H1 (cell line): Measurements from ENCODE around the gene CX3CR1. TPM values are rescaled to one million over a fixed set of nuclear protein-coding genes. Genes with fewer than 3 reads are reported as not detected.

Experiments used
- CTCF ChIA-PET: fragments of 300-600 bp; sonication (Branson Sonifier 250); formaldehyde crosslinking; loops from one replicate; lab custom pipeline; 2021; ENCODE audit not compliant: partially characterized antibody; lab: Charles Lee
- POLR2A ChIA-PET: fragments of 300-600 bp; sonication (Branson Sonifier 250); formaldehyde crosslinking; loops from one replicate; lab custom pipeline; 2021; ENCODE audit warnings: inconsistent platforms; ENCODE audit not compliant: partially characterized antibody; lab: Charles Lee
- DNase-seq, 2 experiments: peaks; one replicate each; pipeline versions ENCODE4 v3.0.0 to v3.0.0-alpha.2; 2010 to 2022; ENCODE audit warnings: low spot score in 2 of 2, low read depth in 1 of 2, mixed read lengths in 1 of 2
- FAIRE-seq: peaks from 2 replicates; lab custom pipeline; 2011; peaks lifted over from hg19 to GRCh38; lab: Jason Lieb, UNC
- H2AFZ ChIP-seq: 2 replicates; pipeline ENCODE4 v1.8.1; 2012; ENCODE audit warnings: low read length, inconsistent platforms
- H2AK5ac ChIP-seq: 2 replicates; pipeline ENCODE4 v1.6.1; 2013; ENCODE audit warnings: low read depth, low read length
- H2BK120ac ChIP-seq: replicated peaks from 2 replicates; pipeline ENCODE3; 2013; ENCODE audit warnings: low read depth, low read length, inconsistent platforms
- H2BK12ac ChIP-seq: 2 replicates; pipeline ENCODE4 v1.6.1; 2013; ENCODE audit warnings: low read depth, low read length
- H2BK15ac ChIP-seq: 2 replicates; pipeline ENCODE4 v1.6.1; 2013; ENCODE audit warnings: low read length
- H2BK20ac ChIP-seq: 2 replicates; pipeline ENCODE4 v1.6.1; 2013; ENCODE audit warnings: low read length
- H2BK5ac ChIP-seq: 2 replicates; pipeline ENCODE4 v1.6.1; 2013; ENCODE audit warnings: low read depth, low read length
- H3K14ac ChIP-seq: 2 replicates; pipeline ENCODE4 v1.6.1; 2013; ENCODE audit warnings: inconsistent platforms; ENCODE audit not compliant: insufficient read length
- H3K18ac ChIP-seq: 2 replicates; pipeline ENCODE4 v1.6.1; 2013; ENCODE audit warnings: low read length; ENCODE audit errors: extremely low read depth
- H3K23ac ChIP-seq: 2 replicates; pipeline ENCODE4 v1.6.1; 2013; ENCODE audit warnings: inconsistent platforms; ENCODE audit not compliant: insufficient read length
- H3K23me2 ChIP-seq: 2 replicates; pipeline ENCODE4 v1.6.1; 2013; ENCODE audit warnings: low read depth, low read length
- H3K27ac ChIP-seq: 2 replicates; pipeline ENCODE4 v1.6.1; 2011; ENCODE audit warnings: low read depth, low read length, inconsistent platforms
- H3K27me3 ChIP-seq, 4 experiments: replicated peaks in 1 of 4; 1 replicate in 1 of 4; 2 replicates in 3 of 4; pipeline versions ENCODE4 v1.6.1 to v1.8.1; 2011 to 2013; ENCODE audit warnings: low read length in 3 of 4, mild to moderate bottlenecking in 3 of 4, inconsistent platforms in 2 of 4, mixed read lengths in 2 of 4, moderate library complexity in 1 of 4; ENCODE audit not compliant: control insufficient read depth in 3 of 4, insufficient read depth in 3 of 4; ENCODE audit errors: extremely low read depth in 1 of 4
- H3K36me3 ChIP-seq, 4 experiments: 2 replicates each; pipeline versions ENCODE4 v1.6.1 to v1.8.1; 2011 to 2013; ENCODE audit warnings: mild to moderate bottlenecking in 4 of 4, low read length in 3 of 4, moderate library complexity in 2 of 4, control low read depth in 1 of 4, inconsistent platforms in 1 of 4; ENCODE audit not compliant: insufficient read depth in 4 of 4, control insufficient read depth in 2 of 4
- H3K4ac ChIP-seq: replicated peaks from 2 replicates; pipeline ENCODE3; 2013; ENCODE audit warnings: low read length, low read depth, mixed read lengths, inconsistent platforms; ENCODE audit not compliant: insufficient read length
- H3K4me1 ChIP-seq, 4 experiments: replicated peaks in 1 of 4; 1 replicate in 1 of 4; 2 replicates in 3 of 4; pipeline versions ENCODE4 v1.6.1 to v1.8.1; 2011 to 2013; ENCODE audit warnings: low read length in 3 of 4, inconsistent platforms in 2 of 4, mixed read lengths in 1 of 4; ENCODE audit not compliant: insufficient read depth in 4 of 4, control insufficient read depth in 3 of 4
- H3K4me2 ChIP-seq, 2 experiments: 2 replicates each; pipeline versions ENCODE4 v1.6.1 to v1.8.1; 2011 to 2013; ENCODE audit warnings: low read depth in 2 of 2, low read length in 2 of 2, control low read depth in 1 of 2, inconsistent platforms in 1 of 2, mild to moderate bottlenecking in 1 of 2; ENCODE audit not compliant: insufficient read depth in 1 of 2
- H3K4me3 ChIP-seq, 4 experiments: fragments of 200-600, 300-600 bp in 1 of 4; sonication (generic), shearing (Covaris generic), sonication (Bioruptor Twin) in 1 of 4; 2 replicates each; pipeline versions ENCODE4 v1.5.1 to v1.8.1; 2011 to 2016; ENCODE audit warnings: low read length in 4 of 4, low read depth in 3 of 4, control low read depth in 2 of 4, inconsistent platforms in 2 of 4, mild to moderate bottlenecking in 2 of 4, mixed read lengths in 1 of 4, moderate library complexity in 1 of 4; ENCODE audit not compliant: insufficient read depth in 2 of 4; ENCODE audit errors: extremely low read depth in 1 of 4
- H3K56ac ChIP-seq: replicated peaks from 2 replicates; pipeline ENCODE3; 2013; ENCODE audit warnings: low read depth, mild to moderate bottlenecking, mixed read lengths, low read length, inconsistent platforms; ENCODE audit not compliant: insufficient read length
- H3K79me1 ChIP-seq: 2 replicates; pipeline ENCODE4 v1.6.1; 2013; ENCODE audit warnings: low read depth, low read length, control low read depth
- H3K79me2 ChIP-seq, 2 experiments: 2 replicates each; pipeline versions ENCODE4 v1.6.1 to v1.8.1; 2012 to 2013; ENCODE audit warnings: low read length in 2 of 2, mild to moderate bottlenecking in 2 of 2, inconsistent platforms in 1 of 2; ENCODE audit not compliant: insufficient read depth in 2 of 2, control insufficient read depth in 1 of 2
- H3K9ac ChIP-seq, 4 experiments: replicated peaks in 1 of 4; 1 replicate in 1 of 4; 2 replicates in 3 of 4; pipeline versions ENCODE4 v1.6.1 to v1.8.1; 2011 to 2013; ENCODE audit warnings: low read depth in 3 of 4, low read length in 3 of 4, control low read depth in 2 of 4, mild to moderate bottlenecking in 2 of 4, moderate library complexity in 2 of 4, inconsistent platforms in 1 of 4; ENCODE audit errors: extremely low read depth in 1 of 4
- H3K9me3 ChIP-seq, 2 experiments: 2 replicates each; pipeline versions ENCODE4 v1.6.1 to v1.8.1; 2012 to 2013; ENCODE audit warnings: mild to moderate bottlenecking in 2 of 2, moderate library complexity in 2 of 2, control low read depth in 1 of 2, inconsistent platforms in 1 of 2, low read depth in 1 of 2, low read length in 1 of 2, mixed read lengths in 1 of 2; ENCODE audit not compliant: insufficient read depth in 2 of 2
- H4K20me1 ChIP-seq, 2 experiments: replicated peaks in 1 of 2; 2 replicates each; pipeline versions ENCODE3 to v1.8.1; 2011 to 2013; ENCODE audit warnings: inconsistent platforms in 2 of 2, low read length in 2 of 2, mild to moderate bottlenecking in 1 of 2; ENCODE audit not compliant: insufficient read depth in 2 of 2, control insufficient read depth in 1 of 2
- H4K5ac ChIP-seq: 2 replicates; pipeline ENCODE4 v1.6.1; 2013; ENCODE audit warnings: low read length, low read depth, mixed read lengths, inconsistent platforms; ENCODE audit not compliant: insufficient read length
- H4K8ac ChIP-seq: 2 replicates; pipeline ENCODE4 v1.8.0; 2013; ENCODE audit warnings: mild to moderate bottlenecking, moderate library complexity, low read length, inconsistent platforms; ENCODE audit not compliant: insufficient read depth; ENCODE audit errors: extremely low read depth
- H4K91ac ChIP-seq: replicated peaks from 2 replicates; pipeline ENCODE3; 2013; ENCODE audit warnings: low read length, mixed read lengths, inconsistent platforms; ENCODE audit not compliant: insufficient read length
- ATF3 ChIP-seq: IDR thresholded peaks from 2 replicates; pipeline ENCODE4 v1.6.1; 2011; ENCODE audit warnings: low read depth, mild to moderate bottlenecking, low read length; ENCODE audit not compliant: insufficient read depth
- CTCF ChIP-seq, 3 experiments: IDR thresholded peaks; 1 replicate in 2 of 3; 2 replicates in 1 of 3; pipeline versions ENCODE4 v1.5.1 to v1.6.1; 2011; ENCODE audit warnings: low read length in 3 of 3, mild to moderate bottlenecking in 3 of 3, inconsistent platforms in 2 of 3, low read depth in 1 of 3, moderate library complexity in 1 of 3; ENCODE audit not compliant: insufficient read depth in 1 of 3; ENCODE audit errors: control extremely low read depth in 1 of 3
- HDAC6 ChIP-seq: IDR thresholded peaks from one replicate; pipeline ENCODE4 v1.7.1; 2012; ENCODE audit warnings: low read depth, mild to moderate bottlenecking, inconsistent platforms, low read length, moderate library complexity
- KDM5A ChIP-seq: fragments of 200-600 bp; IDR thresholded peaks from 2 replicates; pipeline ENCODE4 v1.7.1; 2012; ENCODE audit warnings: mild to moderate bottlenecking, low read length, inconsistent platforms, mixed read lengths
- POU5F1 ChIP-seq: IDR thresholded peaks from 2 replicates; pipeline ENCODE4 v1.6.1; 2011; ENCODE audit warnings: low read depth, mild to moderate bottlenecking, low read length, moderate library complexity
- SIN3A ChIP-seq, 2 experiments: IDR thresholded peaks in 1 of 2; conservative IDR thresholded peaks in 1 of 2; 2 replicates each; pipeline ENCODE4 v1.6.1; 2011 to 2012; ENCODE audit warnings: low read length in 2 of 2, improper control_type of control experiment in 1 of 2, low read depth in 1 of 2, mild to moderate bottlenecking in 1 of 2
- USF2 ChIP-seq: IDR thresholded peaks from 2 replicates; pipeline ENCODE4 v1.6.1; 2011; ENCODE audit warnings: low read length, improper control_type of control experiment
- WGBS, 2 experiments: shearing (Covaris generic) in 1 of 2; methylation state at CpG; one replicate each; pipeline versions ENCODE4 v1.1.6 to v1.1.7; 2013 to 2015; ENCODE audit warnings: low lambda C conversion rate in 2 of 2, mixed read lengths in 2 of 2, inconsistent platforms in 1 of 2, low coverage in 1 of 2, missing lambda C conversion rate in 1 of 2; ENCODE audit not compliant: insufficient replicate concordance in 2 of 2, insufficient coverage in 1 of 2, insufficient read length in 1 of 2; ENCODE audit errors: extremely low coverage in 1 of 2, missing lambda C conversion rate in 1 of 2; 5-methylcytosine and 5-hydroxymethylcytosine counted together
- polyA plus RNA-seq, 7 experiments: library from polyadenylated mRNA; depleted of rRNA in 3 of 7; stranded (reverse) in 5 of 7; unstranded in 2 of 7; fragments of >200 nt in 5 of 7; fragments of 200-250 nt in 2 of 7; gene quantifications; 1 replicate in 5 of 7; 2 replicates in 1 of 7; 4 replicates in 1 of 7; pipeline versions ENCODE4 v1.2.1 to v1.2.3, GENCODE V29; 2011 to 2013; ENCODE audit warnings: missing spikeins in 2 of 7, mixed read lengths in 2 of 7
- total RNA-seq: library from RNA; stranded (reverse); fragmentation: NEBNext Ultra II Directional; extraction: Animal tissue kit (Norgen Biotek cat#: 25700); gene quantifications from 2 replicates; pipeline ENCODE4 v1.2.1, GENCODE V29; 2021

CX3CR1 gene
- total and polyA plus RNA-seq, 2 of the 8 experiments (the other 6 are each of a cell fraction or from before 2014, with no cell fraction given), result 0.08 TPM; not detected in 1

GRCh38 chr3:39262846-39263245, 17.0 kb downstream of the CX3CR1 start:
- Histone ChIP-seq H2BK12ac (no peak overlapping the region), H3K56ac (no peak overlapping the region), H3K79me2 (no peaks in the 10 kb centered on the region), H3K23ac (no peak overlapping the region), H4K8ac (no peak overlapping the region), H4K91ac (no peak overlapping the region), H3K18ac (no peak overlapping the region), H3K14ac (no peak overlapping the region), H2BK20ac (no peak overlapping the region), H4K5ac (no peak overlapping the region), H4K20me1 (no peaks in the 10 kb centered on the region), H3K27me3 (no peaks in the 10 kb centered on the region), H3K4ac (no peak overlapping the region), H3K4me1 (no peaks in the 10 kb centered on the region), H2BK15ac (no peak overlapping the region), H2AFZ (peak overlapping the region; percentile 77; the same call in 1 of the 2 replicates), H3K23me2 (no peaks in the 10 kb centered on the region), H2AK5ac (no peak overlapping the region), H2BK5ac (no peak overlapping the region), H3K4me3 (no peak overlapping the region), H2BK120ac (no peak overlapping the region), H3K79me1 (no peaks in the 10 kb centered on the region), H3K9me3 (no peaks in the 10 kb centered on the region), H3K9ac (no peak overlapping the region), H3K36me3 (no peaks in the 10 kb centered on the region), H3K27ac (no peak overlapping the region), H3K4me2 (no peak overlapping the region)
- FAIRE-seq (no peak), DNase-seq (no peak)
- 82% methylated on average over 8 of the region's 8 CpGs; no CpG with 5 or more reads in 1 of the 2 experiments for WGBS, 2 experiments
- TF ChIP-seq CTCF (IDR thresholded peaks at IDR 0.05; ENCODE audit: control extremely low read depth in 1 of 3, insufficient read depth in 1 of 3, low read depth in 1 of 3, low read length in 3 of 3) (no peak), ATF3 (no peak), KDM5A (no peak), POU5F1 (no peak), SIN3A (conservative IDR thresholded peaks at IDR 0.05 in 1 of 2, IDR thresholded peaks at IDR 0.05 in 1 of 2; ENCODE audit: low read depth in 1 of 2, low read length in 2 of 2) (no peak), USF2 (no peak), HDAC6 (no peak)
- POLR2A ChIA-PET, result no interaction called here
- CTCF ChIA-PET, result interaction anchor here (0.9 to 4.3 kb wide), 13 partner anchors 9 to 160 kb away, joined by 3 to 30 read pairs (median 5); no protein-coding TSS in a partner anchor
